ENCODE measurements around the gene SETBP1.

The SETBP1 gene

DNA sequence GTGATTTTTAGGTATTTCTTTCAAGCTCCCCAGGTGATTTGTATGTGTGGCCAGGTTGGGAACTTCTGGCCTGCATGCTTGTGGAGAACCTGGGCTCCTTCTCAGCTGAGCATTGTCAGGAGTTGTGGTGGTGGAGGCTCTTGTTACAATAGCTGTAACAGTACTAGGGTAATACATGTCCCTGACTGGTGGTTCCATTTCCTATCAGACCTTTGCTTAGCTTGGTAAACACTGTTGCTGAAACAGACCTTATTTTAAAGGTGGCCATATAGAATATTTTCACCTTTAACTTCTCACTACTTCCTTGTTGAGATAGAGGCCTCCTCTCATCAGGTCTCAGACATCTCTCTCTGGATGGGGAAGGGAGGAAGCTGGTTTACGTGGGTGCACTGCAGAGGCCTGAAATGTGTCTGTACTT is 79.2 kb downstream of the SETBP1 start:
- TF ChIP-seq ZC3H10 (CRISPR knock-in tag; IDR thresholded peaks at IDR 0.05) (no peak), SNAI2 (CRISPR knock-in tag; IDR thresholded peaks at IDR 0.05) (no peak)
- ATAC-seq = no peak

DNA sequence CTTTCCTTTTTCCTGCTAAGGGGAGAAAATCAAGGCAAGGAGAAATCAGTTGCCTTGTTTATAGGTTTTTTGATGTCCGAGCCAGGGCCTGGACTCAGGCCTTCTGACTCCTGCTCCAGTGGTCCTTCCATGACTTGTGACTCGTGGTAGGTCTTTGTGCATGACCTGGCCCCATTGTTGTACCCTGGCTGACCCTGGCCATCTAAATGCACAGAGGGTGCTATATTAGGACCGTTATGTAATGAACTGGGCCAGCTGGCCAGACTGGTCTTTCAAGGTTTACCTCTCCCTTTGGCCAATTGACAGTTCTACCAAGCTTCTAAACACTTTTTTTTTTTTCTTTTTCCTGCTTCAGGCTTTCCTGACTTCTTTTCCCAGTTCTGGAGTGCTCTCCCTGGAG is 81.1 kb downstream of the SETBP1 start:
- TF ChIP-seq TCF4 (CRISPR knock-in tag; IDR thresholded peaks at IDR 0.05; ENCODE audit: borderline replicate concordance) (no peak), RARB (CRISPR knock-in tag; IDR thresholded peaks at IDR 0.05) (no peak), ZNF8 (CRISPR knock-in tag; IDR thresholded peaks at IDR 0.05) (no peak), CSDC2 (CRISPR knock-in tag; IDR thresholded peaks at IDR 0.05) (no peak), ZNF70 (CRISPR knock-in tag; IDR thresholded peaks at IDR 0.05) (no peak), ZFP3 (CRISPR knock-in tag; IDR thresholded peaks at IDR 0.05) (no peak), ZC3H10 (CRISPR knock-in tag; IDR thresholded peaks at IDR 0.05) (no peak), ESRRG (CRISPR knock-in tag; IDR thresholded peaks at IDR 0.05) (no peak), TOX (CRISPR knock-in tag; IDR thresholded peaks at IDR 0.05; ENCODE audit: borderline replicate concordance) (no peak), GLIS3 (CRISPR knock-in tag; IDR thresholded peaks at IDR 0.05) (no peak), ZNF565 (CRISPR knock-in tag; conservative IDR thresholded peaks at IDR 0.05; ENCODE audit: low read depth) (no peak)
- TF ChIP-seq, protein P1, sequence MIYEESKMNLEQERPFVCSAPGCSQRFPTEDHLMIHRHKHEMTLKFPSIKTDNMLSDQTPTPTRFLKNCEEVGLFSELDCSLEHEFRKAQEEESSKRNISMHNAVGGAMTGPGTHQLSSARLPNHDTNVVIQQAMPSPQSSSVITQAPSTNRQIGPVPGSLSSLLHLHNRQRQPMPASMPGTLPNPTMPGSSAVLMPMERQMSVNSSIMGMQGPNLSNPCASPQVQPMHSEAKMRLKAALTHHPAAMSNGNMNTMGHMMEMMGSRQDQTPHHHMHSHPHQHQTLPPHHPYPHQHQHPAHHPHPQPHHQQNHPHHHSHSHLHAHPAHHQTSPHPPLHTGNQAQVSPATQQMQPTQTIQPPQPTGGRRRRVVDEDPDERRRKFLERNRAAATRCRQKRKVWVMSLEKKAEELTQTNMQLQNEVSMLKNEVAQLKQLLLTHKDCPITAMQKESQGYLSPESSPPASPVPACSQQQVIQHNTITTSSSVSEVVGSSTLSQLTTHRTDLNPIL (CRISPR knock-in tag; IDR thresholded peaks at IDR 0.05; ENCODE audit: low read depth) = no peak
- TF ChIP-seq, protein P2, sequence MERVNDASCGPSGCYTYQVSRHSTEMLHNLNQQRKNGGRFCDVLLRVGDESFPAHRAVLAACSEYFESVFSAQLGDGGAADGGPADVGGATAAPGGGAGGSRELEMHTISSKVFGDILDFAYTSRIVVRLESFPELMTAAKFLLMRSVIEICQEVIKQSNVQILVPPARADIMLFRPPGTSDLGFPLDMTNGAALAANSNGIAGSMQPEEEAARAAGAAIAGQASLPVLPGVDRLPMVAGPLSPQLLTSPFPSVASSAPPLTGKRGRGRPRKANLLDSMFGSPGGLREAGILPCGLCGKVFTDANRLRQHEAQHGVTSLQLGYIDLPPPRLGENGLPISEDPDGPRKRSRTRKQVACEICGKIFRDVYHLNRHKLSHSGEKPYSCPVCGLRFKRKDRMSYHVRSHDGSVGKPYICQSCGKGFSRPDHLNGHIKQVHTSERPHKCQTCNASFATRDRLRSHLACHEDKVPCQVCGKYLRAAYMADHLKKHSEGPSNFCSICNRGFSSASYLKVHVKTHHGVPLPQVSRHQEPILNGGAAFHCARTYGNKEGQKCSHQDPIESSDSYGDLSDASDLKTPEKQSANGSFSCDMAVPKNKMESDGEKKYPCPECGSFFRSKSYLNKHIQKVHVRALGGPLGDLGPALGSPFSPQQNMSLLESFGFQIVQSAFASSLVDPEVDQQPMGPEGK (CRISPR knock-in tag; IDR thresholded peaks at IDR 0.05; ENCODE audit: borderline replicate concordance) = no peak
- TF ChIP-seq, protein P3, sequence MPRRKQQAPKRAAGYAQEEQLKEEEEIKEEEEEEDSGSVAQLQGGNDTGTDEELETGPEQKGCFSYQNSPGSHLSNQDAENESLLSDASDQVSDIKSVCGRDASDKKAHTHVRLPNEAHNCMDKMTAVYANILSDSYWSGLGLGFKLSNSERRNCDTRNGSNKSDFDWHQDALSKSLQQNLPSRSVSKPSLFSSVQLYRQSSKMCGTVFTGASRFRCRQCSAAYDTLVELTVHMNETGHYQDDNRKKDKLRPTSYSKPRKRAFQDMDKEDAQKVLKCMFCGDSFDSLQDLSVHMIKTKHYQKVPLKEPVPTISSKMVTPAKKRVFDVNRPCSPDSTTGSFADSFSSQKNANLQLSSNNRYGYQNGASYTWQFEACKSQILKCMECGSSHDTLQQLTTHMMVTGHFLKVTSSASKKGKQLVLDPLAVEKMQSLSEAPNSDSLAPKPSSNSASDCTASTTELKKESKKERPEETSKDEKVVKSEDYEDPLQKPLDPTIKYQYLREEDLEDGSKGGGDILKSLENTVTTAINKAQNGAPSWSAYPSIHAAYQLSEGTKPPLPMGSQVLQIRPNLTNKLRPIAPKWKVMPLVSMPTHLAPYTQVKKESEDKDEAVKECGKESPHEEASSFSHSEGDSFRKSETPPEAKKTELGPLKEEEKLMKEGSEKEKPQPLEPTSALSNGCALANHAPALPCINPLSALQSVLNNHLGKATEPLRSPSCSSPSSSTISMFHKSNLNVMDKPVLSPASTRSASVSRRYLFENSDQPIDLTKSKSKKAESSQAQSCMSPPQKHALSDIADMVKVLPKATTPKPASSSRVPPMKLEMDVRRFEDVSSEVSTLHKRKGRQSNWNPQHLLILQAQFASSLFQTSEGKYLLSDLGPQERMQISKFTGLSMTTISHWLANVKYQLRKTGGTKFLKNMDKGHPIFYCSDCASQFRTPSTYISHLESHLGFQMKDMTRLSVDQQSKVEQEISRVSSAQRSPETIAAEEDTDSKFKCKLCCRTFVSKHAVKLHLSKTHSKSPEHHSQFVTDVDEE (CRISPR knock-in tag; IDR thresholded peaks at IDR 0.05) = no peak
- no peak for ATAC-seq

DNA sequence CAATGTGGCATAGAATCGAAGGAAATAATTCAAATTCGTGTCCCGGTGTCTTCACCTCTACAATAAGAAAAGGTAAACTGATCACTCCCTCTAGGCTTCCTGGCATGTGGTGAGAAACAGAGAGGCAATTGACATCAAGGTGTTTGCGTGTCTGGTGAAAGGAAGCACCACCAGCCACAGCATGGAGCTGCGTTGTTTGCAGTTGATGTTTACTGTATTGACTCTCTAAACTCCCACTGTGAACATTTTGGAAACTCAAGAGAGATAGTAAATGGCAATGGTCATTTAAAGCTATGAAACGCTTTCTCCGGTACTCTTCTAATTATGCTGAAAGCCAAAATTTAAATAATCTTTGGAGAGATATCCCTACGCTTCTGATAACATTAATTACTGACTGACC is 82.6 kb downstream of the SETBP1 start:
- TF ChIP-seq ZNF70 (CRISPR knock-in tag; IDR thresholded peaks at IDR 0.05) (no peak), BACH2 (CRISPR knock-in tag; IDR thresholded peaks at IDR 0.05; ENCODE audit: borderline replicate concordance) (no peak), ESRRG (CRISPR knock-in tag; IDR thresholded peaks at IDR 0.05) (no peak), GLIS3 (CRISPR knock-in tag; IDR thresholded peaks at IDR 0.05) (no peak), ZNF565 (CRISPR knock-in tag; conservative IDR thresholded peaks at IDR 0.05; ENCODE audit: low read depth) (no peak), ARNTL (CRISPR knock-in tag; IDR thresholded peaks at IDR 0.05; ENCODE audit: borderline replicate concordance, low read depth) (no peak), ZC3H10 (CRISPR knock-in tag; IDR thresholded peaks at IDR 0.05) (no peak), CSDC2 (CRISPR knock-in tag; IDR thresholded peaks at IDR 0.05) (no peak), ZFP3 (CRISPR knock-in tag; IDR thresholded peaks at IDR 0.05) (no peak), SNAI2 (CRISPR knock-in tag; IDR thresholded peaks at IDR 0.05) (no peak), TCF4 (CRISPR knock-in tag; IDR thresholded peaks at IDR 0.05; ENCODE audit: borderline replicate concordance) (no peak)
- TF ChIP-seq, protein P3 (CRISPR knock-in tag; IDR thresholded peaks at IDR 0.05) = no peak
- ATAC-seq = no peak

DNA sequence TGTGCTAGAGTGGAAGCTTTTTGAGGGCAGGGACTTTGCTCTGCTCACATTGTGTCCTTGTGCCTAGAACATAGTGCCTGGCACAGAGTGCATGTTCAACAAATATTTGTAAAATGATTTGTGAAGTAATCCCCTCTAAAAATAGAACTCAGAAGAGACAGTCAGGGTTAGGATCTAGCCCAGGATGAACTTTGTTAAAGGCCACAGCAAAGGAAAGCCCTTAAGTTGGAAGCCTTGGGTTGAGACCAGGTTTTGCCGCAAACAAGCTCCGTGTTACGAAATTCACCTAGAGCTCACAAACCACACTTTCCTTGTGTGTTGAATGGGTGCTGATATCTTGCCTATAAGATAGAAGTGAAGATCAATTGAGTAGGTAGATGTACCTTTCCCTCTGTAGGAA is 84.2 kb downstream of the SETBP1 start:
- ATAC-seq = no peak
- TF ChIP-seq ISL1 (CRISPR knock-in tag; IDR thresholded peaks at IDR 0.05) (no peak), ZC3H10 (CRISPR knock-in tag; IDR thresholded peaks at IDR 0.05) (no peak), ZFP30 (CRISPR knock-in tag; IDR thresholded peaks at IDR 0.05) (no peak), ZNF565 (CRISPR knock-in tag; conservative IDR thresholded peaks at IDR 0.05; ENCODE audit: low read depth) (no peak), SNAI2 (CRISPR knock-in tag; IDR thresholded peaks at IDR 0.05) (no peak), OSR1 (CRISPR knock-in tag; IDR thresholded peaks at IDR 0.05) (no peak), ESRRG (CRISPR knock-in tag; IDR thresholded peaks at IDR 0.05) (no peak), GLIS3 (CRISPR knock-in tag; IDR thresholded peaks at IDR 0.05) (no peak), ZFP3 (CRISPR knock-in tag; IDR thresholded peaks at IDR 0.05) (no peak), CSDC2 (CRISPR knock-in tag; IDR thresholded peaks at IDR 0.05) (no peak), TOX (CRISPR knock-in tag; IDR thresholded peaks at IDR 0.05; ENCODE audit: borderline replicate concordance) (no peak)
- TF ChIP-seq, protein P1 (CRISPR knock-in tag; IDR thresholded peaks at IDR 0.05; ENCODE audit: low read depth) = no peak
- TF ChIP-seq, protein P3 (CRISPR knock-in tag; IDR thresholded peaks at IDR 0.05) = no peak

Data from SK-N-SH treated with all-trans-retinoic acid at 6 μM for 48 hours (cell line).